HG03060 (cell line): ENCODE data around the gene SOX1.

Experiments
- ATAC-seq: cut with Tn5 transposase; IDR thresholded peaks from one replicate; pipeline ENCODE4 v1.9.1; 2021; ENCODE audit warnings: low read depth, moderate number of reproducible peaks; ENCODE audit not compliant: unreplicated experiment

The SOX1 gene

DNA sequence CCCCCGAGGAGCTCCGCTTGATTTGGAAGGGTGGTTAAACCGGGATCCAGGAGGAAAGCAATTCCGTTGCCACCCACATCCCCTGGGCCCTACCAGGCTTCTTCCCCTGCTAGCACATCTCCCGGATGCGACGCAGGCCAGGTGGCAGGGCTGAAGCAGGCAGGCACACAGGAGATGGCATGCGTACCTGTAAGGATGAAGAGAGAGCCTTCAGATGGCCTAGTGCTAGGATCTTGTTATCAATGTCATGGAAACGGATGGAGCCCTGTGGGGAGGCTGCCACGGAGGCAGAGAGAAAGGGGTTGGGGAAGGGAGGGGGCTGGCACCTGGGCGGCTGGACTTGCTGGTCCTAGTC, 8.5 kb upstream of the SOX1 start:
- ATAC-seq = no peak

GRCh38 chr13:112058941-112059340, 8.0 kb upstream of the SOX1 start:
- no peak for ATAC-seq

DNA sequence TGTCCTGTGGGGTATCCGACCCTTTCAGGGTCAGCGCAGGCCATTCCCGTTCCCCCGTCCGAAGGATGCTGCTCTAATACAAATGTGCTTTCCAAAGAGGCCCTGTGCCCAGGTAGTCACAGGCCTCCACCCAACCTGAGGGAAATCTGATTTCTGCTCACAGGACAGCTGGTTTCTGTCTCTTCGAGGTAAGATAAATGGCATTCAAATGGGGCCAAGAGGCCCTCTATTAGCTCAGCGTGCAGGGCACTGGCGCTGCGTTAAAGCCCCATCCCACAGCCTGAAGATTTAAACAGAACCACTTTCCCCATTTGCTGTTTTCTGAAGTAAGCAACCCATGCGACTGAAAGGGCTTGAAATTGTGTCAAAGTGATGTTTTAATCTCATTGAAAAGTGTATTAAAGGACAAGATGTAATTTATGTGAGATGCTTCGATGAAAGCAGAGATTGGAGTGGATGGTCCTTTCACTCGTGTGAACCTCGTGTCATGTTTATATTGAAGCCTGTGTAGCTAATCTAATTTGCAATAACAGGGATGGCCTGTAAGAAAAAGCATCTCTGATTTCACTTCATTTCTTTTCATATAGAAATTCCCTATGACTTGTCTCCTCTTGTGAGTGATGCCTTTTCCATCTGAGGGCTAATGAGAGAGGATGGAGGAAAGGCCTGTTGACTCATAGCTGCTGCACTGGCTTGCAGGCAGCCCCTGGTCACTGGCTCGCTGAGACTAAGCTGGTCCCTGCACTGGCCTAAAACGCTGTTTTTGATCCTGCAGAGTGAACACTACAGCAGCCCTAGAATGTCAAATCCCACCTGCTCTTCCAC, 7.3 kb upstream of the SOX1 start:
- no peak for ATAC-seq

DNA sequence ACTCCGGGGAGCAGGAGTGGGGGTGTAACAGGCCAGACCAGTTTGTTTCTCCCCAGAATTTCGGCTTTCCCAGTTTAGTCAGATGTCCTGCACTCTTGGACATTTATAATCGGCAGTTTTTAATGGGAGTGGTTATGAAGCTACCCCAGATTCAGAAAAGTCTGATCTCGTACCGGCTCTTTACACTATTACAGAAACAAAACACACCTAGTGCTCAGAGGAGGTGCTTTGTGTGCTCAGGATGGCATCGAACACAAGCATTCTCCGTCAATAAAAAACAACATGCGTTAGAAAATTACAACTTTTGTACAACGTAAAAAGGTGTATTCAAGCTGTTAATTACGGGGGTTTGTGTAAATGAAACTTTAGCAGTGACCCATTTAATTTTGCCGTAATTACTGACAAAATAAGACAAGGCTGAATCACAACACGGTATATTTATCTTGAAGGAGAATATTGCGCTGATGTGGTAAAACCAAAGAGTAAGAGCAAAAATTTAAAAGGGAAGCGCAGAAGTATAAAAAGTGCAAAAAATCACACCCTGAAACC, 6.6 kb upstream of the SOX1 start:
- no peak for ATAC-seq

GRCh38 chr13:112060899-112061366, 6.0 kb upstream of the SOX1 start:
- no peak for ATAC-seq

GRCh38 chr13:112061367-112062061, 5.4 kb upstream of the SOX1 start:
- ATAC-seq = no peak

GRCh38 chr13:112062072-112062567, 4.8 kb upstream of the SOX1 start:
- ATAC-seq = no peak

- ATAC-seq = no peak
Measured at GRCh38 chr13:112062571-112063570, 4.1 kb upstream of the SOX1 start.

DNA sequence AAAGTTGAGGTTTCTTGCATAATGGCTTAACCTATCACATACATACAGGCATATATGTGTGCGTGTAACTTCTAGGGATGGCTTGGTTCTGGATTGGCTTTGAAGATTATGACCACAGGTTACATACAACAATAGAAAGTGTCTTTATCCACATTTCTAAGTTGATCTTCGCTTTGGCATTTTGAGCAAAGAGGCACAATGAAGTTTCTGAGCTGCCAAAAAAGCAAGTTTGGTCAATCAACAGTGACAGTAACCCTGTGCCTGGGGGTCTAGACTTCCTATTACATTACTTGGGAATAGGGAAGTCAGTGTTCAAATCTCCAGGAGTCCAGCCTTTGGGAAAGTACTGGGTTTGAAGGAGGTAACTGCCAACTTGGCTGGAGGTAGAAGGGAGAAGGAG, 3.1 kb upstream of the SOX1 start:
- no peak for ATAC-seq

DNA sequence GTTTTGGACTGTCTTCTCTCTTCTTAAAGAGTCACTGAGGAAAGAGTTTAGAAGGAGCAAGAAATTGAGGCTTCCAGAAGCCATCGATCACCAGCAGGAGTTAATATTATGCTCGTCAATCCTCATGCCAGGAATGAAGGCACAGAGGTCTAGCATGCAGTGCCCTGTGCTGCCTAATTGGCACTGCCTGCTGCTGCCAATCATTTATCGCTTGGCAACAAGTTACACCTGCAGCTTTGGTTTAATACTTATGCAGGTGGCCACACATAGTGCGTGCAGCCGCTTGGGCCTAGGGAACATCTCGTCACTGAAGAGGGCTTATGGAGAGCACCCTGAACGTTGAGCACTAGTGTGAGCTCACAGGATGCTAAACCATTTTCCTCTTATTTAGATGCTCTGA, 2.7 kb upstream of the SOX1 start:
- ATAC-seq = no peak

GRCh38 chr13:112065521-112065866, 1.5 kb upstream of the SOX1 start:
- ATAC-seq = no peak

- ATAC-seq = no peak
Measured at GRCh38 chr13:112065867-112066623, 904 bp upstream of the SOX1 start.

DNA sequence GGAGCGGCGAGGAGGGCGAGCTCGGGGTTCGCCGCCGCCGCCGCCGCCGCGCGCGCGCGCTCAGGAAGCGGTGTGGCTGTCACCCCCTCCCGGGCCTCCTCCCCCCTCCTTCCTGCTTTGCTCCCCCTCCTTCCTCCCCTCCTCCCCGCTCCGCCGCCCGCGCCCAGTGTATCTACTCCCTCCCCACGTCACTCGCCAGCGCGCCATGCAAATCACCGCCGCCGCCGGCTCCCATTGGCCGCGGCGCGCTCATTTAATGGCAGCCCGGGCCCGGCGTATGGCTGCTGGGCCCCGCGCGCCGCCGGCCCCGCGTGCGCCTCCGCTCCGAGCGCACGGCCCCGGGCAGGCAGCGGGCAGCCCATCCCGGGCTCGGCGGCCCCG, 335 bp upstream of the SOX1 start:
- ATAC-seq = no peak

- no peak for ATAC-seq
Measured at GRCh38 chr13:112067871-112068539, 1.1 kb downstream of the SOX1 start.

GRCh38 chr13:112068540-112069060, 1.7 kb downstream of the SOX1 start:
- no peak for ATAC-seq

- no peak for ATAC-seq
Measured at GRCh38 chr13:112069061-112069844, 2.3 kb downstream of the SOX1 start.

DNA sequence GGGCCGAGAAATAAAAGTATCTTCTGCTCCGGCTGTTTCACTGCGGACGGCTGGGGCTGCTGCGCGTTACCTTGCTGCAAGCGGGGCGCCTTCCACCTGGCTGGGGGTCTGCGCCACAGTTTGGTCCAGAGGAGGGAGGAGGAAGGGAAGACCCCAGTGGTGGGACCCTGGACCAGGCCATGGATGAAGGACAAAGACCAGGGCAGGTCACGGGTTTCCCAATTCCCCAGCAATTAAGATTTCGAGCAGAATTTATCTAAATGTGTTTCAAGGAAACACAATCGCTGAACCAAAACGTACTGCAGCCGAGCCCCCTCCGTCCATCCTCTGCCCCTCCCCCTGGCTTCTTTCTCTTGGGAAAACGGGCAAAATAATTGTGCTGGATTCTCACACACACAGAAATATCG, 2.9 kb downstream of the SOX1 start:
- no peak for ATAC-seq

DNA sequence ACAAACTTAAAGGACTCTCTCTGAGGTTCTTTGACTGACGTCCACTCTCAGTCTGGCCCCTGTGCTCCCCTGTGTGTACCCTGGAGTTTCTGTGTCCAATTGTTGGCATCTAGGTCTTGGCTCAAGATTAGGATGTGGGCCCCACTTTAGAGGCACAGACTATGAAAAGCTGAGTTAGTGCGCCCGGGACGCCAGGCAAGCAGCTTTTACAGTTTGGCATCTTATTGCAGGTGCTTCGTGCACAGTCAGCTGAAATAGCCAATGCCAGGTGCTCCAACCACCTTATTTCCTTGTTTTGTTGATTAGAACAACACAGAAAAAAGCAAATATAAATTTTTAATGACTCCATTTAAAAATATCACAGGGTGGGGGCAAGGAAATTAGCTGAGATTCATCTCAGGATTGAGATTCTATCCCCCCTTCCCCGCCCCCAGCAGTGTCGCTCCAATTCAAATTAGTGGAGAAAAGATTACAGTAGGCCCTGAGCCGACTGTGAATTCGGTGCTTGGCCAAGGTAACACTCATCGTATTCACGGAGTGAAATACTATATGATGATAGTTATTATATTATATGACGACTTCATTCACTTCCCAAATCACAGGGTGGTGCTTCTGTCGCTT, 4.3 kb downstream of the SOX1 start:
- no peak for ATAC-seq
